K562 (cell line): ENCODE results near the gene PPP1R9A.

Experiments
- CBFA2T3 ChIP-seq: fragments of 450-650 bp; IDR thresholded peaks from 2 replicates; pipeline ENCODE4 v1.6.1; 2017
- POLR2AphosphoS5 ChIP-seq: IDR thresholded peaks from 2 replicates; pipeline ENCODE4 v1.6.1; 2011; ENCODE audit warnings: mild to moderate bottlenecking, low read depth, low read length, moderate library complexity; ENCODE audit not compliant: control insufficient read depth, insufficient read depth
- RFX5 ChIP-seq: IDR thresholded peaks from 2 replicates; pipeline ENCODE4 v1.6.1; 2011; ENCODE audit warnings: low read depth, mild to moderate bottlenecking, improper control_type of control experiment, low read length
- SRSF9 ChIP-seq: fragments of 200-400 bp; formaldehyde crosslinking; IDR thresholded peaks from 2 replicates; pipeline ENCODE4 v1.6.1; 2017; ENCODE audit warnings: low read depth, low read length, borderline replicate concordance
- TEAD1 ChIP-seq, 2 experiments: fragments of 450-650 bp in 1 of 2; sonication (generic) in 1 of 2; formaldehyde crosslinking; IDR thresholded peaks; 2 replicates each; pipeline versions ENCODE4 v1.4.0 to v1.8.0; 2020 to 2022; ENCODE audit warnings: mild to moderate bottlenecking in 2 of 2, missing genetic modification reagents in 1 of 2
- ZBTB17 ChIP-seq: fragments of 450-650 bp; formaldehyde crosslinking; IDR thresholded peaks from 2 replicates; pipeline ENCODE4 v1.4.0; 2020; ENCODE audit warnings: mild to moderate bottlenecking
- ZNF184 ChIP-seq: sonication (generic); formaldehyde crosslinking; IDR thresholded peaks from 2 replicates; pipeline ENCODE4 v1.5.0; 2020; ENCODE audit warnings: missing genetic modification reagents
- ZNF3 ChIP-seq: fragments of 250-450 bp; sonication (Bioruptor Pico); IDR thresholded peaks from 2 replicates; pipeline ENCODE4 v1.5.0; 2021; ENCODE audit warnings: mild to moderate bottlenecking, moderate library complexity
- ZNF592 ChIP-seq: fragments of 450-650 bp; IDR thresholded peaks from 2 replicates; pipeline ENCODE4 v1.6.1; 2017; ENCODE audit warnings: antibody characterized with exemption, mild to moderate bottlenecking
- TF ChIP-seq, protein P1 (sequence below): sonication (generic); formaldehyde crosslinking; IDR thresholded peaks from 2 replicates; pipeline ENCODE4 v1.8.0; 2022; ENCODE audit warnings: missing genetic modification reagents, mild to moderate bottlenecking, borderline replicate concordance

DNA sequence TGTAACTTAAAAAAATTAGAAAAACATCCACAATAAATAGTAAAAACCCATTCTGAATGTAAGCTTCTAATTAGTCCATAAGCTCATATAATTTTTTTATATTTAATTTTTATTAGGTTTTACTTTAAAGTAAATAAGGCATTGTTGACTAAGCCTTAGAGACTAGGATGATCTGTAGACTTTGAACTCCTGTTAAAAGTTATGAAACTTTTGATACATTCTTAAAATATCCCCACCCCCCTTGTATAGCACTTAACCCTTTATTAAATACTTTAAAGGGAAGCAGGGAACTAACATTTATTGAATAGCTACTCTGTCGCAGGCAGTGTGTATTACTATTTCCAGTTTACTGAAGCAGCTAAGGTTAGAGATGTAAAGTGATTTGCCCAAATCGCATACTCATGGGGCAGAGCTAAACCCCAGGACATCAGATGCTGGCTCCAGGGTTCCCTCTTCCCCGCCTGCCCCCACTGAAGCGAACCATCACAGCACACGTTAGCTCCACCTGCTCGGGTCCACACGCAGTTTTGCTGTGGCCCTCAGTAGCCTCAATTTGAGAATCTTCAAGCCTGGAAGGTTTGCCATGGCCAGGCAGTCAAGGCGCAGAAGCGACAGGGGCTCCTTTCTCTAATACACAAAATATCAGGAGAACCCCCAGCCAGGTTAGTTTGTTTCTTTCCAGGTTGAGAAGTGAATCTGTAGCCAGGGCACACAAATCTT lies 416.2 kb downstream of the PPP1R9A start:
- TF ChIP-seq POLR2AphosphoS5: no peak
- TF ChIP-seq ZNF3 (CRISPR knock-in tag): no peak
- no peak for TF ChIP-seq RFX5
- no peak for TF ChIP-seq ZNF184
- TF ChIP-seq ZNF592: no peak
- no peak for TF ChIP-seq CBFA2T3
- no peak for TF ChIP-seq SRSF9
- TF ChIP-seq ZBTB17 (CRISPR knock-in tag): no peak
- TF ChIP-seq TEAD1 (CRISPR knock-in tag; IDR thresholded peaks at IDR 0.05): no peak
- TF ChIP-seq, protein P1, sequence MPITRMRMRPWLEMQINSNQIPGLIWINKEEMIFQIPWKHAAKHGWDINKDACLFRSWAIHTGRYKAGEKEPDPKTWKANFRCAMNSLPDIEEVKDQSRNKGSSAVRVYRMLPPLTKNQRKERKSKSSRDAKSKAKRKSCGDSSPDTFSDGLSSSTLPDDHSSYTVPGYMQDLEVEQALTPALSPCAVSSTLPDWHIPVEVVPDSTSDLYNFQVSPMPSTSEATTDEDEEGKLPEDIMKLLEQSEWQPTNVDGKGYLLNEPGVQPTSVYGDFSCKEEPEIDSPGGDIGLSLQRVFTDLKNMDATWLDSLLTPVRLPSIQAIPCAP (CRISPR knock-in tag): no peak
